ENCODE measurements around the gene ADRM1.

GRCh38 chr20:62291251-62292066 is 11.3 kb upstream of the ADRM1 start:
- TF ChIP-seq EZH2 (IDR thresholded peaks at IDR 0.05; ENCODE audit: borderline replicate concordance, low read length): no peak
- TF ChIP-seq, protein P1, sequence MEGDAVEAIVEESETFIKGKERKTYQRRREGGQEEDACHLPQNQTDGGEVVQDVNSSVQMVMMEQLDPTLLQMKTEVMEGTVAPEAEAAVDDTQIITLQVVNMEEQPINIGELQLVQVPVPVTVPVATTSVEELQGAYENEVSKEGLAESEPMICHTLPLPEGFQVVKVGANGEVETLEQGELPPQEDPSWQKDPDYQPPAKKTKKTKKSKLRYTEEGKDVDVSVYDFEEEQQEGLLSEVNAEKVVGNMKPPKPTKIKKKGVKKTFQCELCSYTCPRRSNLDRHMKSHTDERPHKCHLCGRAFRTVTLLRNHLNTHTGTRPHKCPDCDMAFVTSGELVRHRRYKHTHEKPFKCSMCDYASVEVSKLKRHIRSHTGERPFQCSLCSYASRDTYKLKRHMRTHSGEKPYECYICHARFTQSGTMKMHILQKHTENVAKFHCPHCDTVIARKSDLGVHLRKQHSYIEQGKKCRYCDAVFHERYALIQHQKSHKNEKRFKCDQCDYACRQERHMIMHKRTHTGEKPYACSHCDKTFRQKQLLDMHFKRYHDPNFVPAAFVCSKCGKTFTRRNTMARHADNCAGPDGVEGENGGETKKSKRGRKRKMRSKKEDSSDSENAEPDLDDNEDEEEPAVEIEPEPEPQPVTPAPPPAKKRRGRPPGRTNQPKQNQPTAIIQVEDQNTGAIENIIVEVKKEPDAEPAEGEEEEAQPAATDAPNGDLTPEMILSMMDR (IDR thresholded peaks at IDR 0.05; ENCODE audit: low read length): no peak
